Urothelium cell line (cell line): ENCODE measurements around the gene THSD7B.

Source experiments
- DNase-seq: peaks from one replicate; pipeline ENCODE4 v3.0.0; 2011; ENCODE audit warnings: low spot score, mixed read lengths
- FAIRE-seq: peaks from 2 replicates; lab custom pipeline; 2011; peaks lifted over from hg19 to GRCh38; lab: Jason Lieb, UNC

The THSD7B gene

GRCh38 chr2:137138263-137138662 is 372.9 kb downstream of the THSD7B start:
- FAIRE-seq (no peak), DNase-seq (no peak)

DNA sequence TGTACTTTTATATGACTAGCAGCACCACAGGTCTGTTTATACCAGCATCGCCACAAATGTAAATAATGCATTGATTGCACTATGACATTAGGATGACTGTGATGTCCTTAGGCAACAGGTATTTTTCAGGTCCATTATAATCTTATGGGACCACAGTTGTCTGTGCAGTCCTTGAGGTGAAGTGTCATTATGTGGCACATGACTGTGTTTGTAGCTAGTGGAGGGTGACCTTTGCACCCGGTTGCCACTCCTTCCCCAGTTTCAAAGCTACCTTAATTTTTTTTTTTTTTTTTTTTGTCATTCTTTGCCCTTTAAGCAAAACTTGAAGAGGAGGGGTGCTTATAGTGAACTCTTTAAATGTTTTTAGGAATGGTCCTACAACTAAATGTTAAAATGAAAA is 386.4 kb downstream of the THSD7B start:
- DNase-seq = no peak
- FAIRE-seq = no peak

DNA sequence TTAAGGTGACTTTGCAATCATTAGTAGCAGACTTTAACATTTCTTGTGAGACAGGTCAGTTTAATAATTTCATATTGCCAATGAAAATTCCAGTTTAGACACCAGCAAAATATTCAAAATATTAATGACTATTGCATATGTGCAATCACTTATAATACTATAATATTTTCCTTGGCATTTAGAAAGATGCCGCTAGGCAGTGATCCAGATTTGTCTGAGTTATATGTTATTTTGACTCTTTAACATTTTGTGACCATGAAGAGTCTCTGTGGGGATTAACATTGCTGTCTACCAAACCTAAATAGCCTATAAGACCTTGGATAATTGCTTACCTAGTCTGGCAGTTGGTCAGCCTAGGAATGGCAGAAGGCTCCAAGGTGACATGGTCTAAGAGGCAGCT is 389.6 kb downstream of the THSD7B start:
- no peak for FAIRE-seq
- DNase-seq = no peak

DNA sequence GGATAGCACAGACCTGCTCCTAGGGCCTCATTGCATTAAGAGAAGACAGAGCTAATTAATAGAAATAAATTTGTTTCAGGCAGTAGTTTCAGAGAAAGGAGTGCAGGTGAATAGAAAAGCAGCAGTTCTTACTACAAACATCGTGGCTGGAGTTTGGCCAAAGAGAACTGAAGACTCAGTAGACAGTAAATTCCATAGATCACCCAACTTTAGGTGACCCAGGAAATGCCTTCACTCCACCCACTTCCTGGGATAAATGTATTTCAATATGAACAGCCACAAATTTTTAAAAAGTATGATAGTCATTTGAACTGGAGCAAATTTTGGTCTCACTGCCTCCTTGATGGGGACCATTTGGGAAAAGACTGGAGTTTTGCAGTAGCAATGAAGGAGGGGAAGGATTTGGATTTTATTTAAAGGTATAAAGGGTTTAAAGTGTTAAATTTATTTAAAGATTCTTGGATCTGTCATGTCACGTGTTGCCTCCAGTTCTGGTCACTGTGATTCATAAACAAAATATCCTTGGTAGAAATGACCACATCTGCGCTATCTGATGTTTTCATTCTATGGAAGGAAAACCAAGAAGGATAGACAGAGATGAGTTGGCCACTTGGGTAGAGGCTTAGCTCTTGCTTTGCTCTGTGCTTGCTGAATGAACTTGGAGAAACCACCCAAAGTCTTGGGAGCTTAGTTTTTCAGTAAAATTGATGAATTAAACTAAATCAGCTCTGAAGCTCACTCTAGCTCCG is 390.2 kb downstream of the THSD7B start:
- FAIRE-seq (no peak), DNase-seq (no peak)

DNA sequence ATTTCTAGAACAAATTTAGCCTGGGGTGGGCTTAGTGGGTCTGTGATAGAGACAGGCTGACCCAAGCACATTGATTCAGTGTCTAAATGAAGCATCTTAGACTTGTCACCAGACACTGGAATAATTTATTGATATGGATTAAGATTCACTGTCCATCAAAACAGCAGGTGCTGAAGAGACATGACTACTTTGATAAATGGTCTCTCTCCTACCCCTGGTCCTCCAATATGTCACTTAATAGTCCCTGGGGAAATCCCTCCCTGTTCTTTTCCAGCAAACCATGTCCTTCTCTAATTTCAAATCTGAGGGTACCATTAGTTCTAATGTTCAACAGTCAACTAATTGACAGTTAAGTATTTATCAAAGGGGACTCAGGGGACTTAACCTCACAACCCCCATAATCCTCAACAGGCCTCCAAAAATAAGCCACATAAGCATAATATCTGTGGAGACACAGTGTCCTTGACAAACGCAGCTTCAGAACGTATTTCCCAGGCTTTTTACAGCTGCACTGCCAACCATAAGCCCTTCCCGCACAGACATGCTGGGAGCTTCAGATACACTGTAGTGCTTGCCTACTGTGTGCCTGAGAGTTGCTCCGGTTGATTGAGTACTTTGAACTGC is 391.0 kb downstream of the THSD7B start:
- no peak for FAIRE-seq
- no peak for DNase-seq

GRCh38 chr2:137157851-137158250 is 392.5 kb downstream of the THSD7B start:
- FAIRE-seq = no peak
- DNase-seq = no peak

DNA sequence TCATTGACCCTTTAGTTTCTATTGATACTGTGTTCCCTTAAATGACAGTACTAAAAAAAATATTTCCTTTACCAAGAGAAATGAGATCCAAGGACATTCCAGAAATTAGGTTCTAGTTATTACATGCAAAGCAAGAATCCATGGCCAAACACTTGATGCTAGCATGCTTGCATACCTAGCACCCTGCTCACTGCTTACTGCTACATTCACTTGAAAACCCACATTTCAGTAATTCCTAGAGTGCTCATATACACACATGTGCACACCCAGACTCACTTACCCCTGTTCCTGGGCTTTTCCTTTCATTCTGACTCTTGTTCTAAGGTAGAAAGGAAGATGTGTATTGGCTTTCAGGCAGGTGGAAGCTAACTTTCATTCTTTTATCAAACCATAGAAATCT is 395.9 kb downstream of the THSD7B start:
- no peak for FAIRE-seq
- DNase-seq = no peak

DNA sequence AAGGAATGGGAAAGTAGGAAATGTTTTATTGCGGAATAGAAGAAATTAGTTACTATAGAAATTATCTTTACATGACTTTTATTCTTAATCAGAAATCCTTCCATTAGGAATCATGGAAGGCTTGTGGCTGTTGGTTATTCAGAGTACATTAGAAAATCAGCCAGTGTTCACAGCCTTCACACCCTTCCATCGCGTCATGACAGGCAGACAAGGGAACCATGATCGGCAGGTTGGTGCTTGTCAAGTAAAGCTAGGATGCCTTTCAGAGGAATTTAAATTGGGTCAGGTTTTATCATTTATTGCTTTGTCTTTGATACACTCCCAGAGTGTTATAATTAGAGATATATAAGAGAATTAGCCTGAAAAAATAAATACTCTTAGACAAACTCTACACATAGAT is 400.6 kb downstream of the THSD7B start:
- FAIRE-seq (no peak), DNase-seq (no peak)

DNA sequence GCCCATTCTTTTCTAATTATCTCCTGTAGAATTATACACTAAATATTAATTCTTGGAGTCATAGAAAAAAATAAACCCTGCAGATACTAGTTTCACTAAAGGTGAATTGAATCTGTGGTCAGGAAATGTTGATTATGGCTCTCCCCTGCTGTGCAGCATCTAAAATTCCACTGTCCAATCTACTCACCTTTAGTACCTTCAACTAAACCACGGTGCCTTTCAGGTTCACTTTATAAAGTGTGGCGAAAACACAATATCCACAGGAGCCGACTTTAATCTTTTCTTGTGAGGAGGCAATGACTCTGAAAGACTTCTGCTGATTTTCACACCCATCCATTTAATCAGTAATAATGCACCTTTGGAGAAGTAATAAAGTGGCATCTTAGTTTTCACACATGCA is 402.3 kb downstream of the THSD7B start:
- DNase-seq (no peak), FAIRE-seq (no peak)

- FAIRE-seq = no peak
- DNase-seq = no peak
Observed at GRCh38 chr2:137168552-137168951, 403.2 kb downstream of the THSD7B start.

- FAIRE-seq = no peak
- DNase-seq = no peak
Observed at GRCh38 chr2:137172162-137172561, 406.8 kb downstream of the THSD7B start.

DNA sequence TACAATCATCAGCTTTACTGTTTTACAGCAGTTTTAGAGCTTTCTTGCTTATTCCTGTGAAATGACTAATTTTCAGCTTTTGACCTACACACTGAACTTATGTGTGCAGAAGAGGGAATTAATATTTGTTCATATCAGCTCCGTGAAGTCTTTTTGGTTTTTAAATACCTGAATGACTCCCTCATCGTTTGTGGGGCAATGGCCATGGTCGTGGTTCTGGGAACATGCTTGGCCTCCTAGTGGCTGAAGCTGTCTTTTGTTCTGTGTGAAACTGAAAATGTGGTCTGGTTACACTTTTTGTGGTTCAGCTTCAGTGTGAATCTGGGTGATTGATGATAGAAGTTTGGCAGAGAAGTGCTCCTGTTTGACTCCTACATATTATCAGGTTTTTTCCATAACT is 408.1 kb downstream of the THSD7B start:
- FAIRE-seq = no peak

DNA sequence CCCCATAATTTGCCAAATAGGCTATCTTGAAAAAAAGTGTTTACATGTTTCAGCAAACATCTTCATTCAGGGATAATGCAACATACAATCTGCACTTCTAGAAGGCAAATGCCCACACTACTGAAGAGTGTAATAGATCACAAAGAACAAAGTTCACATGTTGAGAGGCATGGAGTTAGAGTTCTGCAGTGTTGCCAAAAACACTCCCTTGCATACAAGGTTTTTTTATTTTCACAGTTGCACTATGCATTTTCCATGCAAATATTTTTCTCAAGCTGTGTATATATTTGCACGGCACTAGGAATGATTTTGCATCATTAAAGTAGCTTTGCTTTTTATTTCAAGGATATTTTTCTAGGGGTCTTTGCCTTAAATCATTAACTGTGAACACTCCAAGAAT is 409.9 kb downstream of the THSD7B start:
- peak; percentile 13 for FAIRE-seq

More for the DNA sequence above, 408.1 kb downstream of the THSD7B start:
- DNase-seq = peak; percentile 31

DNA sequence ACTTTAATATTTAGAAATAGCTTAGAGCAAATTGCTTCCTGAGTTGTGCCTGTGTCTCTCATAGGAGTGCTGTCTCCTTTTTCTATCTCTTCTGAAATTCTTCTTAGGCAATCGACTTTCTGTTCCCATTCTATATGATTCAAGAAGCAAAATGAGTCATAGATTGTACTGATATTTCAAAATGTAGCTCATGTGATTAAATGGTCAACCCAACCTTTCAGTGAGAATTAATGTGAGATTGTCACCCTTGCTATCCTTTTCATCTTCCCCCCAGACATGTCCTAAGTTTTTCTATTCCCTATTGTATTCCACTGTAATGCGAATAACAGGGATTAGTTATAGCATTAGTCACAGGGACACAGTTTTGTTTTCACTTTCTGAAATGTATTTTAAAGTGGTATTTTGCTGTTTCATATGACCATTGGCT is 413.6 kb downstream of the THSD7B start:
- no peak for FAIRE-seq
- DNase-seq = no peak

More for the DNA sequence above, 409.9 kb downstream of the THSD7B start:
- DNase-seq = no peak

DNA sequence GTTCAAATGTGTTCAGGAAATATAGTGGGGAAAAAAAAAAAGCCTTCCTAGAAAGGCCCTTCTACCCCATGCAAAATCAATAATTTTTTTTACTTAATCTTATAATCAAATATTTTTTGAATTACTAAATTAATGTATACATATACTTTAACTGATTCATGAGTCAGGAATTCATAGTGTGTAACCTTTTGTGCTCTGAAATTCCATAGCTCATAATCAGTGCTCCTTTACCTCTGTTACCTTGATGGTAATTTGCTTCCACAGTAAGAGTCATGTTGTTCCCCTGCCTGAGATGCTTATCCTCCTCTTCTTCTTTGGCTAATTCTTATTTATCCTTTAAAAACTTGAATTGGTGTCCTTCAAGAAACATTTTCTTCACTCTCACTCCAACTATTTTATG is 414.2 kb downstream of the THSD7B start:
- FAIRE-seq (no peak), DNase-seq (no peak)

DNA sequence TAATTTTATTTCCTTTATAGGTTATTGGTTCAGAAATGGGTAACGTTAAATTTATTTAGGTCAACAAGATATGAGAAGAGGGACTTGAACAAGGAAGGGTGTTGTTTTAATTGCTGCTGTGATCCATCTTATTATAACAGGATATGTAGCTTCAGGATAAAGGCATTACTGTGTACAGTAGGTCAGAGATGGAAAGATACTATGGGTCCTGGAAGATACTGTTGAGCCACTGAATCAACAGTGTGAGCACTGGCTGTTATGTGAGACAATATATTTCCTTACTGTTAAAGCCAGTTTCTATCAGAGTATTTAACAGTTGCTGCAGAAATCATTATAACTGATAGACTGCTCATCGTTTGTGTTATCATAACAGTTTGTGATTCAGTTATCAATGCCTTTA is 414.7 kb downstream of the THSD7B start:
- no peak for DNase-seq
- no peak for FAIRE-seq

DNA sequence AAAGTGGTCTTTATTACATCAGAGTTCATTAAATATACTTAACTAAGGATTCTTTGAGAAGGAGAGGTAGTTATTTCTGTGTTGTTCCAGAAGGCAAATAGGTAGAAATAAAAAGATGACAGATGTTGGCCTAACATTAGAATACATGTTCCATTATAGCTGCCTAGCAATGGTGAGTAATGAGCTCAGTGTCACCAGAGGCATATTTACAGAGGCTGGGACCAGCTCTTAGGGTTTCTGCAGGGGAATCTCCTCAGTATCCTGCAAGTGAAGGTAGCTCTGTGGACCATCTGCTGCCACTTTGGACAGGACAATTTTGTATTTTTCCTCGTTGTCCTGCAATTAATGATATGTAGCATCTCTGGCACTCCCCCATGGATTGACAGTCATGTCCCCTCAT is 416.0 kb downstream of the THSD7B start:
- FAIRE-seq = no peak
- DNase-seq = no peak

DNA sequence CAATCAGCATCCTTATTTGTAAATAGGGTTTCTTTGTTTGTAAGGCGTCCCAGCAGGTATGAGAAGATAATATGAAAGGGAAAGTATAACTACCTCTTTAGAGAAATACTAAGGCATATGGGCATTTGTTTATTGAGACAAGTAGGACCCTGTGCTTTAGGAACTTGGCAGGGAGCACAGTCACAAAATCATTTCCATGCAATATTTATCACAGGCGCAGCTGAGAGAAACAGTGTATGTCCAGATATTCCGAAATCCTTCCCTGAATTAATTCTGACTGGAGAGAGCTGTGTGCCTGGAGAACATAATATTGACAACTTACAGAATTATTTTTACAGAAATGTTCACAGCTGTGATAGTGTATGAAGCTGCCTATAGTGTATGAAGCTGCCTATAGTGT is 416.7 kb downstream of the THSD7B start:
- no peak for FAIRE-seq

GRCh38 chr2:137183206-137183898 is 418.0 kb downstream of the THSD7B start:
- FAIRE-seq (no peak), DNase-seq (no peak)

More for the DNA sequence above, 416.7 kb downstream of the THSD7B start:
- no peak for DNase-seq

GRCh38 chr2:137185378-137186078 is 420.2 kb downstream of the THSD7B start:
- FAIRE-seq = no peak
- DNase-seq = no peak

DNA sequence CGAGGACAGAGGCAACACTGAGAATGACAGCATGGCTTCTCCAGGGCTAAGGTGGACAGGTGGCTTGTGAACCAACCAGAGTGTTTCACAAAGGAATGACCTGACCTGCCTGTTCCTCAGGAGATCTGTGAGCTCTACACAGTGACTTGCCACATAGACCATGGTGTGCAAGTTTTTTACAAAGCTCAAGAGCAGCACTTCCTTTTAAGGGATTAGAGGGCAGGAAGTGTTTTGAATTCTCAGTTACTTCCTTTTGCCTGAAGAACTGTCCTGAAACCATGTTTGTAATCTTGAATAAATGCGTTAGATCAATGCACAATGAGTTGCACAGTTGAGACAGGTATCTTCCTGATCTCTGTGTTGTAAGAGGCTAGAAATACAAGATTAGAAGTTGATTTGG is 421.9 kb downstream of the THSD7B start:
- FAIRE-seq (no peak), DNase-seq (no peak)
